KMS-11 (cell line): ENCODE data around the gene S1PR3.

Experiments
- H2AFZ ChIP-seq: fragments of 200-600 bp; sonication (generic); 2 replicates; pipeline ENCODE4 v1.6.1; 2016; ENCODE audit warnings: antibody characterized with exemption, mixed run types, low read depth
- H3K27ac ChIP-seq: fragments of 200-600 bp; sonication (generic); 2 replicates; pipeline ENCODE4 v1.6.1; 2016; ENCODE audit warnings: mild to moderate bottlenecking, mixed run types
- H3K27me3 ChIP-seq: fragments of 200-600 bp; sonication (generic); 2 replicates; pipeline ENCODE4 v1.6.1; 2017; ENCODE audit warnings: mild to moderate bottlenecking, low read depth, mixed run types, moderate library complexity; ENCODE audit not compliant: insufficient read depth
- H3K36me3 ChIP-seq: fragments of 200-600 bp; sonication (generic); 2 replicates; pipeline ENCODE4 v1.6.1; 2017; ENCODE audit warnings: mild to moderate bottlenecking, mixed run types; ENCODE audit not compliant: insufficient read depth
- H3K4me1 ChIP-seq: fragments of 200-600 bp; sonication (generic); 2 replicates; pipeline ENCODE4 v1.6.1; 2016; ENCODE audit warnings: mild to moderate bottlenecking, low read depth, mixed run types; ENCODE audit not compliant: poor library complexity, severe bottlenecking
- H3K4me2 ChIP-seq: fragments of 200-600 bp; sonication (generic); 2 replicates; pipeline ENCODE4 v1.7.0; 2016; ENCODE audit warnings: mild to moderate bottlenecking, mixed run types
- H3K4me3 ChIP-seq: fragments of 200-600 bp; sonication (generic); IDR thresholded peaks from 2 replicates; pipeline ENCODE4 v1.6.1; 2017; ENCODE audit warnings: low read depth, low read length, mixed read lengths; ENCODE audit not compliant: insufficient read depth
- H3K79me2 ChIP-seq: fragments of 200-600 bp; sonication (generic); 2 replicates; pipeline ENCODE4 v1.6.1; 2016; ENCODE audit warnings: low read depth, mixed run types; ENCODE audit not compliant: insufficient read depth
- H3K9ac ChIP-seq: fragments of 200-600 bp; sonication (generic); 2 replicates; pipeline ENCODE4 v1.6.1; 2016; ENCODE audit warnings: mild to moderate bottlenecking, mixed run types
- H4K20me1 ChIP-seq: fragments of 200-600 bp; sonication (generic); 2 replicates; pipeline ENCODE4 v1.6.1; 2016; ENCODE audit warnings: mild to moderate bottlenecking, mixed run types; ENCODE audit not compliant: insufficient read depth
- CTCF ChIP-seq: fragments of 200-600 bp; sonication (generic); conservative IDR thresholded peaks from 2 replicates; pipeline ENCODE4 v1.6.1; 2017; ENCODE audit warnings: low read depth, mild to moderate bottlenecking, antibody characterized with exemption, low read length, moderate library complexity, mixed read lengths

S1PR3 gene

GRCh38 chr9:88965473-88965872, 25.8 kb upstream of the S1PR3 start:
- TF ChIP-seq CTCF: no peak
- no peak overlapping the region for H2AFZ ChIP-seq
- H3K4me2 ChIP-seq: no peak overlapping the region
- no peaks in the 10 kb centered on the region for H3K4me1 ChIP-seq
- H4K20me1 ChIP-seq: no peaks in the 10 kb centered on the region
- H3K9ac ChIP-seq: no peak overlapping the region
- no peaks in the 10 kb centered on the region for H3K79me2 ChIP-seq
- no peaks in the 10 kb centered on the region for H3K27me3 ChIP-seq
- no peak overlapping the region for H3K27ac ChIP-seq
- no peaks in the 10 kb centered on the region for H3K36me3 ChIP-seq
- H3K4me3 ChIP-seq: no peak overlapping the region

- Histone ChIP-seq H3K79me2 (no peaks in the 10 kb centered on the region), H3K4me1 (no peaks in the 10 kb centered on the region), H3K36me3 (no peaks in the 10 kb centered on the region), H2AFZ (no peak overlapping the region), H3K27ac (no peak overlapping the region), H3K27me3 (no peaks in the 10 kb centered on the region), H3K9ac (no peak overlapping the region), H4K20me1 (no peaks in the 10 kb centered on the region), H3K4me3 (no peak overlapping the region), H3K4me2 (no peak overlapping the region)
- TF ChIP-seq CTCF: no peak
These were observed 24.2 kb upstream of the S1PR3 start for GRCh38 chr9:88966894-88967676.

GRCh38 chr9:88968799-88969198, 22.5 kb upstream of the S1PR3 start:
- Histone ChIP-seq H3K4me1 (no peaks in the 10 kb centered on the region), H3K79me2 (no peaks in the 10 kb centered on the region), H3K27ac (no peak overlapping the region), H3K4me3 (no peak overlapping the region), H2AFZ (no peak overlapping the region), H4K20me1 (no peaks in the 10 kb centered on the region), H3K36me3 (no peaks in the 10 kb centered on the region), H3K9ac (no peak overlapping the region), H3K4me2 (no peak overlapping the region), H3K27me3 (no peaks in the 10 kb centered on the region)
- no peak for TF ChIP-seq CTCF

GRCh38 chr9:88969646-88970373, 21.5 kb upstream of the S1PR3 start:
- H3K36me3 ChIP-seq: no peaks in the 10 kb centered on the region
- H3K27ac ChIP-seq: no peak overlapping the region
- no peak overlapping the region for H3K4me2 ChIP-seq
- no peak overlapping the region for H2AFZ ChIP-seq
- no peaks in the 10 kb centered on the region for H4K20me1 ChIP-seq
- H3K4me1 ChIP-seq: no peaks in the 10 kb centered on the region
- H3K27me3 ChIP-seq: no peaks in the 10 kb centered on the region
- H3K9ac ChIP-seq: no peak overlapping the region
- H3K4me3 ChIP-seq: no peak overlapping the region
- no peak for TF ChIP-seq CTCF
- no peaks in the 10 kb centered on the region for H3K79me2 ChIP-seq
